Stimulated activated CD4-positive, alpha-beta T cell treated with anti-CD3 and anti-CD28 coated beads, Interleukin-2, amount 100 ng/mL, for 48 hours (primary cell): Measurements from ENCODE around the gene SMARCA5.
"Not testable (repeated sequence)": the region's sequence is repeated elsewhere in the genome, so short reads cannot be mapped to it uniquely, and the experiment has no call there.

Experiments
- DNase-seq, 2 donors: peaks; one replicate each; pipeline ENCODE4 v3.0.0-alpha.2; 2020

The SMARCA5 gene

GRCh38 chr4:143513314-143514168 lies at the start of gene SMARCA5:
SMARCA5 (plus strand) TSS chr4:143513702; CDS start chr4:143513925, 223 bp downstream.
- DNase-seq = peak; percentile 91 to 92

DNA sequence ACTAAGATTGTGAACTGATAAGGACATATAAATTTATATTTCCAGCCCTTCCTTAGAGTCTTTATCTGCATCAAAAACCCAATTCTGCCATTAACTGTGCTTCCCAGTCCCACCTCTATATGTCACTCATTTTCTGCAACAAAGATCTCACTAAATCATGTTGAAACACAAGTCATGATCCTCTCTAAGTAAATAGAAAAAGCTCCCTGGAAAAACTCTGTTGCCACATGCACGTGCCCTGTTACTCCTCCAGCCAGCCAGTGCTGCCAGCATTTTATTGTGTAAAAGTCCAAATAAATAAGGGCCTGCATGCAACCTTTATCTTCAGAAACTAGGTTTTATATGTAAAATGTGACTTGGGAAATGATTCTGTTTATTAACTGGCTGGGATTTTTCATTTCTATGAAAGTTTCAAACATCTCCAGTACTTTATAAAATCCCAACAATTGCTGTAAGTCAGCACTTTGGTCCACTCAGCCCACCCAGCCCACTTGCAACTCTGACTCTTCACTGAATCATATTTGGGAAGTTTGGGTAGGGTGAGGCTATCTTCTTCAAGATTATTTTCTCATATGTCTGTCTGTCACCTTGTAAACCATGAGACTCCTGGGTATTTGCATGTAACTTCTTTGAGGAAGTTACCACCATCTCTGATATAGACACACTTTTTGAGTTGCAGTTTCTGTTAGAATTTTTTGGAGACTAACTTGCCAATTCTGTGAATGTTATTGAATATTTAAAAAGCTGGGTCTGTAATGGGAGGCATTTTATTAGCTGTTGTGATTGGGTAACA lies 40.0 kb upstream of the SMARCA5 start:
- no peak for DNase-seq

GRCh38 chr4:143477487-143477886 lies 36.0 kb upstream of the SMARCA5 start:
- DNase-seq = no peak

DNA sequence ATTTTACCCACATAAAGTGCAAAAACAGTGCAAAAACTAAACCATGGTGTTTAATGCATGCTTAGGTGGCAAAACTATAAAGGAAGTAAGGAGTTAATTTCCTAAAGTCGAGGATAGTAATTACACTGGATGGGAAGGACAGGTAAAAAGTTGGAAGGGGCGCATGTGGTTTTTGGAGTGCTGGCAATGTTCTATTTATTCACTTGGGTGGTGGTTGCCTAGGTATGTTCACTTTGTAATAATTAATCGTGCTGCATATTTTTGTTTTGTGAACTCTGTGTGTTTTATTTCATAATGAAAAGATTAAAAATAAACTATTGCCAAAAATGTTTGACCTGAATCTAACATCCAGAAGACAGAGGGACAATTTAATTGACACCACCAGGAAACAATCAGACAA lies 32.1 kb upstream of the SMARCA5 start:
- no peak for DNase-seq

DNA sequence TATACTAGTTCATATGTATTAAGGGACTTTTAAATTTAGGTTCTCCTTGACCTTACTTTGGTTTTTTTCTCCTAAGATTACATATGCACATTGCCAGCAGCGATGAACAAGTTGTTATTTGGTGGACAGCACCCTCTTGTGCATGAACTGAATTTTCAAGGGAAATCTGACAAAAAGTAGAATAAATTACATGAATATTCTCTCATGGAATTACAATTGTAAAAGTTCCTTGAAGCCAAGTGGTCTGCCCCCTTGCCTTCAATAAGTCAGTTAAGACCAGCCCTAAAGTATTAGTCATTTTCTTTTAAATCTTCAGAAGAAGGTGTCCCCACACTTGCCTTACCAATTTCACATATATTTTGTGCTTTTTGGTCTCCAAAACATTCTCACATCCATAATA lies 30.7 kb upstream of the SMARCA5 start:
- DNase-seq = no peak

DNA sequence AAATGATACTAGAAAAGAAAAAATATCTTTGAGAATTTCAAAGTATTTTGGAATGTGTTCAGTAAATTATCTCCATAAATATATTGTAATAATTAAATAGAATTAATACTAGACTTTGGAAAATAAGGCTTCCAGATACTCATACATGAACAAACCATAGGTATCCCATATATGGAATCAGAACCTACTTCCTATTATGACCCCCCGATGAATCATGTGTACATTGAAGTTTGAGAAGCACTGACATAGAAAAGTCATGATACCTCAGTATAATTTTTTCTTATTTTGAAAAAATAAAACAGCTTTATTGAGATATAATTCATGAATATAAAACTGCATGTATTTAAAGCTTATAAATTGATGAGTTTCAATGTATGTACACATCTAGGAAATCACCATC lies 27.2 kb upstream of the SMARCA5 start:
- DNase-seq = no peak

DNA sequence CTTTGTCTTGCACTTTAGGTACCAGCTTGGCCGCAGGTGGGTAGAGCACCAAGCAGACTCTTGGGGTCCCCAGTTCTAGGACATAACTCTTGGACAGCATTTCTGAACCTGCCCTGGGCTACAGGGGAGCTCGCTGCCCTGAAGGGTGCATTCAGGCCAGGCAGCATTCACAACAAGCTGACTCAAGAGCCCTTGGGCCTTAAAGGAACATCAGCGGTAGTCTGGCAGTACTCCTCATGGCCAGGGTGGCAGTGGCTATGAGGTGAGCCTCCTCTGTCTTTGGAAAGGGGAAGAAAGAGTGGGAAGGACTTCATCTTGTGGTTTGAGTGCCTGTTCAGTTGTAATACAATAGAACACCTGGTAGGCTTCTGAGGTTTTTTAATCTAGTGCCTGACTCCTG lies 24.8 kb upstream of the SMARCA5 start:
- no peak for DNase-seq

- no peak for DNase-seq
Observed at GRCh38 chr4:143489106-143489505, 24.4 kb upstream of the SMARCA5 start.

- DNase-seq = no peak
Observed at GRCh38 chr4:143498021-143498420, 15.5 kb upstream of the SMARCA5 start.

GRCh38 chr4:143502231-143502630 lies 11.3 kb upstream of the SMARCA5 start:
- no peak for DNase-seq

GRCh38 chr4:143506031-143506430 lies 7.5 kb upstream of the SMARCA5 start:
- DNase-seq = no peak

GRCh38 chr4:143511906-143512305 lies 1.6 kb upstream of the SMARCA5 start:
- DNase-seq = no peak

- DNase-seq = no peak
Observed at GRCh38 chr4:143512978-143513313, 556 bp upstream of the SMARCA5 start.

DNA sequence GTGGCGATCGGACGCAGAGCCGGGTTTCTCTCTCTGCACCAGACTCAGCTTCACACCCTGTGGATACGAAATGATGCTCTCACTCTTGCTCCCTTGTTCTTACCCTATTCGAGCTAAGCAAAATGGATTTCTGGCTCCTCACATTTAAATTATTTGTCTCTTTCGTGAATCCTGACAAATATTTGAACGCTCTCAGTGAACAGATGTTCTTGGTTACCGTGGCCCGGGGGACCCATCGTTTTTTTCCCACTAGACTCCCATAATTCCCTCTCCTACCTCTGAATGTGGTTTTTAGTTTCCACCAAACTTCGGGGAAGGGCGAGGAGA lies 630 bp downstream of the SMARCA5 start:
- DNase-seq = no peak

GRCh38 chr4:143514497-143514896 lies 995 bp downstream of the SMARCA5 start:
- peak in 1 of 2 donors; percentile 9 for DNase-seq

DNA sequence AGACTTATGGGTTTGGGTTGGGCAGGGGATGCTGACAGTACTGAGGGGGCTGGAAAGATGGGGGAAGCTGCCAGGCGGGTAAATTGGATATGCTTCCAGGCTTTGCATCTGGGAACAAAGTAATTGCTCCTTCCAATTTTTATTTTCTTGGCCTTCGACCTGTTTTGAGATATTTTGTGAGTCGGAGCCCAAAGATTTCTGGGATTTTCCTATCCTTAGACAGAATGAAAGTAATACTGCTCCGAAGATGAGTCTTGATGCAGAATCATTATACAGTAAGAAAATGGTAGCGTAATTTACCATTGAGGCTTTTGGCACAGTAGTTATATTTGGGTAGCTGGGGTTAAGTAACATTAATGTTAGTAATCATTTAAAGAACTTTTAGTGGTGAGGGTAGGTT lies 1.4 kb downstream of the SMARCA5 start:
- DNase-seq = no peak

DNA sequence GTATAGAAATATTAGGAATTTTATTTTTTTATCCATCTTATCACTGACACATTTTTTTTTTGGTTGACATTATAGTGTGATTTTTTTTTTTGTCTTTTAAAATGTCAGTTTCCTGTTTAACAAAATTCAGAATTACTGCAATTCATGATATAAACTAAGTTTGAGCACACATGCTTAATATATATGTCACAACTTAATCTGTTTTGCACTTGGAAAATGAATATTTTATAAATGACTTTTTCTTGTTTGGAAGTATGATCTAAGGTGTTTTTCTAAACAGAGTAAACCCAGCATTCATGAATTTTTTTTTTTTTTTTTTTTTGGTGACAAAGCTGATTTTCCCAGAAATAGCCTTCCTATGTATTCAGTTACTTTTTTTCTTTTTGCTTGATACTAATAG lies 2.4 kb downstream of the SMARCA5 start:
- no peak for DNase-seq

DNA sequence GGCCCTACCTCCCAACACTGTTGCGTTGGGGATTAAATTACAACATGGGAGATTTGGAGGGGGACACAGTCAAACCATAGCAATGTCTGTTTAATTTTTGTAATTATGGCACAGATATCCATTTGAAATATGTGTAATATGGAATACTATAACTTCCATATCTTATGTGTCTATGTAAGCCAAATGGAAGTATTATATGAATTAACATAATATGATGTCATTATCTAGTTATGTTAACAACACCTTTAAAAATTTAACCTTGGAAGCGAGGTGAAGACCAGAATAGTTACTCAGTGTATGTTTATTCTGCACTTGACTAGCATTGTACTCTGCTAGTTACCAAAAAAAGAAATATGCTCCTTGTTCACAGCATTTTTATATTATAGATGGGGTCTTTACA lies 4.3 kb downstream of the SMARCA5 start:
- DNase-seq = no peak

DNA sequence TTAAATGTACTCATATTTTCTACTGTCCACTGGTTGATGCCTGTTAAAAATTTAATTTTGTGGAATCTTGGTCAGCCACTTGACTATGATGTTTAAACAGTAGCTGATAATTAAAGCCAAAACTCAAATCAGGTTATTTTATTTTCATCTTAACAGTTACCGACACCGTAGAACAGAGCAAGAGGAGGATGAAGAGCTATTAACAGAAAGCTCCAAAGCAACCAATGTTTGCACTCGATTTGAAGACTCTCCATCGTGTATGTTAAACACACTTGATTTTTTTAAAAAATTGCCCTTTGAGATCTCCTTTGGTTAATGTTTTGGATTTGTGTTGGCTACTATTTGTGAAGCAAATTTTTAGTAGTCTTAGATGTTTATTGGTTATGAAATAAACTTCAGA lies 10.7 kb downstream of the SMARCA5 start:
- no peak for DNase-seq

DNA sequence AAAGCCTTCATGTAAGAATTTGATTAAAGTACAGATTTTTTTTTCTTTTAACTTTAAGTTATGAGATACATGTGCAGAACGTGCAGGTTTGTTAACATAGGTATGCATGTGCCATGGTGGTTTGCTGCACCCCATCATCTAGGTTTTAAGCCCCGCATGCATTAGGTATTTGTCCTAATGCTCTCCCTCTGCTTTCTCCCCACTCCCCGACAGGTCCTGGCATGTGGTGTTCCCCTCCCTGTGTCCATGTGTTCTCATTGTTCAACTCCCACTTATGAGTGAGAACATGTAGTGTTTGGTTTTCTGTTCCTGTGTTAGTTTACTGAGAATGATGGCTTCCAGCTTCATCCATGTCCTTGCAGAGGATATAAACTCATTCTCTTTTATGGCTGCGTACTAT lies 14.5 kb downstream of the SMARCA5 start:
- not testable (repeated sequence) for DNase-seq

- no peak for DNase-seq
Observed at GRCh38 chr4:143531380-143531779, 17.9 kb downstream of the SMARCA5 start.

GRCh38 chr4:143531788-143532491 lies 18.4 kb downstream of the SMARCA5 start:
- no peak for DNase-seq

DNA sequence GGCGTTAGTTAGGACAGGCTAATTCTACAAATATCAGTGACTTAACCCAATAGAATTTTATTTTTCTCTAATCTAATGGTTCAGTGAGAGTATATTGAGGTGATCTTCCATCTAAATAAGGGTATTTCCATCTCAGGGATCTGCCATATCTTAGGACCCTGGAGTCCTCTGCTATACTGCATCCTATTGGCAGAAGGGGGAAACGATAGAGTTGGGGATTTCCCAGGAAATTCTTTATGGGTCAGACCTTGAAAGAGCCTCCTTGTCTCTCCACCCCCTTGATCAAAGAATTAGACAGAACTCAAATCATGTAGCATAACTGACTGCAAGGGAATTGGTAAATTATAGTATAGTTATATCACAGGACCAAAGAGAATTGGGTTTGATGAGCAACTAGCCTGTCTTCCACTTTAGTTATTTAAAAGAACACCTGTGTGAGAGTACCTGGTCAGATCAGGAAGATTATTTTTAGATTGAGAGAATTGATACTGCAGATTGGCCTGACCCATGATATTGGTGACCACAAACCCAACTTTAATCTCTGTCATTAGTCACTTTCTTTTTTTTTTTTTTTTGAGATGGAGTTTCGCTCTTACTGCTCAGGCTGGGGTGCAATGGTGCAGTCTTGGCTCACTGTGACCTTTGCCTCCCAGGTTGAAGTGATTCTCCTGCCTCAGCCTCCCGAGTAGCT lies 25.6 kb downstream of the SMARCA5 start:
- DNase-seq = no peak
